ENCODE measurements around the gene ZNF609. TPM values are rescaled to one million over a fixed set of nuclear protein-coding genes. Genes with fewer than 3 reads are reported as not detected.

The ZNF609 gene
- total and polyA plus RNA-seq, 2 of the 13 experiments (the other 11 are each of a cell fraction or from before 2014, with no cell fraction given), result 8.9 to 9.9 TPM

- TF ChIP-seq MTERF4 (CRISPR knock-in tag; IDR thresholded peaks at IDR 0.05) (no peak), NFRKB (IDR thresholded peaks at IDR 0.05) (no peak), ZNF280B (CRISPR knock-in tag; IDR thresholded peaks at IDR 0.05; ENCODE audit: borderline replicate concordance) (no peak), REL (CRISPR knock-in tag; conservative IDR thresholded peaks at IDR 0.05) (no peak), ZNF3 (CRISPR knock-in tag; IDR thresholded peaks at IDR 0.05) (no peak; the same call in 1 of the 2 replicates), SIN3A (IDR thresholded peaks at IDR 0.05; ENCODE audit: borderline replicate concordance, low read depth, low read length) (no peak), ZBTB34 (CRISPR knock-in tag; IDR thresholded peaks at IDR 0.05) (no peak), NFIC (IDR thresholded peaks at IDR 0.05; ENCODE audit: low read length) (peak; percentile 76), AGO1 (IDR thresholded peaks at IDR 0.05; ENCODE audit: low read depth, low read length, poor library complexity, severe bottlenecking) (no peak), MAFG (CRISPR knock-in tag; IDR thresholded peaks at IDR 0.05) (no peak), RELA (CRISPR knock-in tag; IDR thresholded peaks at IDR 0.05) (no peak), ZNF761 (CRISPR knock-in tag; conservative IDR thresholded peaks at IDR 0.05) (no peak), CENPX (CRISPR knock-in tag; IDR thresholded peaks at IDR 0.05) (no peak), POLR2G (IDR thresholded peaks at IDR 0.05; ENCODE audit: low read depth, low read length) (no peak), PCBP1 (IDR thresholded peaks at IDR 0.05; ENCODE audit: borderline replicate concordance, low read depth, low read length) (no peak), ZNF326 (CRISPR knock-in tag; IDR thresholded peaks at IDR 0.05; ENCODE audit: borderline replicate concordance) (no peak), HNF1A (IDR thresholded peaks at IDR 0.05; ENCODE audit: low read depth) (peak; percentile 47; the same call in 1 of the 2 replicates), HNF1A (CRISPR knock-in tag; IDR thresholded peaks at IDR 0.05; ENCODE audit: borderline replicate concordance) (no peak; the same call in 1 of the 2 replicates), ZFAT (CRISPR knock-in tag; conservative IDR thresholded peaks at IDR 0.05) (no peak), MIXL1 (CRISPR knock-in tag; IDR thresholded peaks at IDR 0.05) (peak; percentile 67), ZKSCAN5 (CRISPR knock-in tag; IDR thresholded peaks at IDR 0.05) (peak; percentile 94), AGO2 (optimal IDR thresholded peaks at IDR 0.05; ENCODE audit: low read depth, low read length) (no peak), EP300 (IDR thresholded peaks at IDR 0.05; ENCODE audit: low read depth in 2 of 2, low read length in 2 of 2) (peak in 1 of 2 experiments; percentile 81; a peak in 2 of 4 replicates), EP300 (CRISPR knock-in tag; IDR thresholded peaks at IDR 0.05; ENCODE audit: borderline replicate concordance) (peak; percentile 34; the same call in 1 of the 2 replicates)
These were observed 150.0 kb downstream of the ZNF609 start (continued) for GRCh38 chr15:64610257-64610919.
